ENCODE data around the gene UGGT1.
A peak's percentile ranks its signal among the peaks of the same experiment; 100 is the strongest.

The UGGT1 gene

DNA sequence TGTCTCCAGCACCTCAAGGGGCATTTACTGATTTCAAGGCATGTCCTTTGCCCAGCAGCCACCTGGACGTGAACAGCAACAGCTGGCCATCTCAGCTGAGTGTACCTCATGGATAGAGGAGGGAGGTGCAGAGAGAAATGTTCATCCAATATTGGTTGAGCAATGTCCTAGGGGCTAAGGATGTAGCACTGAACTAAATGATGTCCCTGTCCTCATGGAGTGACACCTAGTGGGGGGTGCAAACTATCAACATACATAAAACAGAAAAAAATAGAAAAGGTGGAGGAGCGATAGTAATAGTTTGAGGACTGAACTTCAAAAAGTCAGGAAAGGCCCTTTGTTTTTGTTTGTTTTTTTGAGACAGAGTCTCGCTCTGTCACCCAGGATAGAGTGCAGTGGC, 4.8 kb upstream of the UGGT1 start:
- no peak for ATAC-seq (ENCODE audit: insufficient read depth, low read depth)
- DNase-seq, result no peak

DNA sequence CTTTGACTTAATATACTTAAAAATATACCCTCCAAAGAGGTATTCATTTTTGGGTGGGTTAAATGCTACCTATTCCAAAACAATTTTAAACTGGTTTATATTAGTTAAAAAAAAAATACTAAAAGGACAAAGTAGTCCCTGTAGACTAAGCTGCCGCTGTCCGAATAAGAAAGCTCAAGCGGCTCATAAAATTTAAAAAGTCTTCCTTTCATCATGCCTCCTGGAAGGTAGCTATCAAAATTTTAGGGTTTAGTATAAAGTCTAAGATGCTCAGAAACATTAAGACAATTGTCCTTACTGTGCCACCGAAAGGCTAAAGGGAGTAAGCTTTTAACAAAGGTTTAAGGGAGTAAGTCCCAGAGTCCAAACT, 440 bp upstream of the UGGT1 start:
- DNase-seq, result no peak
- Histone ChIP-seq H3K27ac (ENCODE audit: low read length) (peak overlapping the region; percentile 90), H3K9me3 (ENCODE audit: insufficient read depth, low read length, severe bottlenecking) (no peaks in the 10 kb centered on the region), H3K27me3 (ENCODE audit: insufficient read depth, low read length, poor library complexity) (no peaks in the 10 kb centered on the region), H3K4me3 (ENCODE audit: low read depth in 1 of 2, low read length in 2 of 2) (peak overlapping the region; percentile 81 to 83), H3K4me2 (ENCODE audit: insufficient read depth, low read length) (peak overlapping the region; percentile 61; the same call in 1 of the 2 replicates), H3K36me3 (ENCODE audit: insufficient read depth, low read length) (peaks cover 8% of the 10 kb centered on the region), H3K79me2 (ENCODE audit: insufficient read depth, low read length) (peaks cover 51% of the 10 kb centered on the region), H3K9ac (ENCODE audit: low read depth, low read length) (peak overlapping the region; percentile 72), H3K4me1 (ENCODE audit: insufficient read depth, low read length) (peaks cover 33% of the 10 kb centered on the region), H2AFZ (ENCODE audit: low read depth, low read length) (peak overlapping the region; percentile 83), H4K20me1 (ENCODE audit: insufficient read depth, low read length) (peaks cover 16% of the 10 kb centered on the region; the same call in 1 of the 2 replicates)
- TF ChIP-seq, protein P1, sequence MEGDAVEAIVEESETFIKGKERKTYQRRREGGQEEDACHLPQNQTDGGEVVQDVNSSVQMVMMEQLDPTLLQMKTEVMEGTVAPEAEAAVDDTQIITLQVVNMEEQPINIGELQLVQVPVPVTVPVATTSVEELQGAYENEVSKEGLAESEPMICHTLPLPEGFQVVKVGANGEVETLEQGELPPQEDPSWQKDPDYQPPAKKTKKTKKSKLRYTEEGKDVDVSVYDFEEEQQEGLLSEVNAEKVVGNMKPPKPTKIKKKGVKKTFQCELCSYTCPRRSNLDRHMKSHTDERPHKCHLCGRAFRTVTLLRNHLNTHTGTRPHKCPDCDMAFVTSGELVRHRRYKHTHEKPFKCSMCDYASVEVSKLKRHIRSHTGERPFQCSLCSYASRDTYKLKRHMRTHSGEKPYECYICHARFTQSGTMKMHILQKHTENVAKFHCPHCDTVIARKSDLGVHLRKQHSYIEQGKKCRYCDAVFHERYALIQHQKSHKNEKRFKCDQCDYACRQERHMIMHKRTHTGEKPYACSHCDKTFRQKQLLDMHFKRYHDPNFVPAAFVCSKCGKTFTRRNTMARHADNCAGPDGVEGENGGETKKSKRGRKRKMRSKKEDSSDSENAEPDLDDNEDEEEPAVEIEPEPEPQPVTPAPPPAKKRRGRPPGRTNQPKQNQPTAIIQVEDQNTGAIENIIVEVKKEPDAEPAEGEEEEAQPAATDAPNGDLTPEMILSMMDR (IDR thresholded peaks at IDR 0.05; ENCODE audit: borderline replicate concordance, extremely low read depth, low read length, poor library complexity, severe bottlenecking), result no peak
- no peak for TF ChIP-seq EZH2 (IDR thresholded peaks at IDR 0.05; ENCODE audit: borderline replicate concordance, low read depth, low read length, severe bottlenecking)
- ATAC-seq (ENCODE audit: insufficient read depth, low read depth), result no peak; the same call in 2 of the 3 replicates

More for the DNA sequence above, 4.8 kb upstream of the UGGT1 start:
- no peak overlapping the region for H3K4me3 ChIP-seq (ENCODE audit: low read depth in 1 of 2, low read length in 2 of 2)
- peaks cover 4% of the 10 kb centered on the region for H3K9me3 ChIP-seq (ENCODE audit: insufficient read depth, low read length, severe bottlenecking)
- peaks cover 11% of the 10 kb centered on the region for H3K4me1 ChIP-seq (ENCODE audit: insufficient read depth, low read length)
- no peak overlapping the region for H3K9ac ChIP-seq (ENCODE audit: low read depth, low read length)
- H3K27me3 ChIP-seq (ENCODE audit: insufficient read depth, low read length, poor library complexity), result no peaks in the 10 kb centered on the region
- peaks cover 9% of the 10 kb centered on the region for H3K79me2 ChIP-seq (ENCODE audit: insufficient read depth, low read length)
- H2AFZ ChIP-seq (ENCODE audit: low read depth, low read length), result no peak overlapping the region
- H3K36me3 ChIP-seq (ENCODE audit: insufficient read depth, low read length), result no peaks in the 10 kb centered on the region; the same call in 1 of the 2 replicates
- no peaks in the 10 kb centered on the region for H4K20me1 ChIP-seq (ENCODE audit: insufficient read depth, low read length)
- TF ChIP-seq, protein P1 (IDR thresholded peaks at IDR 0.05; ENCODE audit: borderline replicate concordance, extremely low read depth, low read length, poor library complexity, severe bottlenecking), result no peak
- no peak for TF ChIP-seq EZH2 (IDR thresholded peaks at IDR 0.05; ENCODE audit: borderline replicate concordance, low read depth, low read length, severe bottlenecking)
- H3K27ac ChIP-seq (ENCODE audit: low read length), result no peak overlapping the region
- no peak overlapping the region for H3K4me2 ChIP-seq (ENCODE audit: insufficient read depth, low read length)

- Histone ChIP-seq H3K9me3 (ENCODE audit: insufficient read depth, low read length, severe bottlenecking) (no peaks in the 10 kb centered on the region), H3K9ac (ENCODE audit: low read depth, low read length) (peak overlapping the region; percentile 72), H3K4me3 (ENCODE audit: low read depth in 1 of 2, low read length in 2 of 2) (peak overlapping the region; percentile 81 to 83; a peak in 3 of 4 replicates), H3K79me2 (ENCODE audit: insufficient read depth, low read length) (peaks cover 63% of the 10 kb centered on the region), H2AFZ (ENCODE audit: low read depth, low read length) (peak overlapping the region; percentile 85), H4K20me1 (ENCODE audit: insufficient read depth, low read length) (peaks cover 16% of the 10 kb centered on the region; the same call in 1 of the 2 replicates), H3K27me3 (ENCODE audit: insufficient read depth, low read length, poor library complexity) (no peaks in the 10 kb centered on the region), H3K4me1 (ENCODE audit: insufficient read depth, low read length) (peaks cover 33% of the 10 kb centered on the region), H3K27ac (ENCODE audit: low read length) (peak overlapping the region; percentile 90), H3K4me2 (ENCODE audit: insufficient read depth, low read length) (peak overlapping the region; percentile 61), H3K36me3 (ENCODE audit: insufficient read depth, low read length) (peaks cover 13% of the 10 kb centered on the region)
- DNase-seq, result no peak
- peak; percentile 15; the same call in 2 of the 3 replicates for ATAC-seq (ENCODE audit: insufficient read depth, low read depth)
- TF ChIP-seq EZH2 (IDR thresholded peaks at IDR 0.05; ENCODE audit: borderline replicate concordance, low read depth, low read length, severe bottlenecking), result no peak
- TF ChIP-seq, protein P1 (IDR thresholded peaks at IDR 0.05; ENCODE audit: borderline replicate concordance, extremely low read depth, low read length, poor library complexity, severe bottlenecking), result no peak
These were observed 703 bp downstream of the UGGT1 start for GRCh38 chr2:128091726-128092080.
